GM23338 (cell line): Measurements from ENCODE around the gene C1orf174. TPM values are rescaled to one million over a fixed set of nuclear protein-coding genes. Genes with fewer than 3 reads are reported as not detected.

ENCODE experiments used
- ATAC-seq: fragments of 200-7000 bp; cut with Tn5 transposase; 3 replicates; pipeline ENCODE4 v1.9.1; 2020
- DNase-seq: peaks from one replicate; pipeline ENCODE4 v3.0.0-alpha.2; 2015; ENCODE audit warnings: low spot score
- H2AFZ ChIP-seq: fragments of 200-600 bp; sonication (generic); 2 replicates; pipeline ENCODE4 v1.8.0; 2016; ENCODE audit warnings: antibody characterized with exemption, mild to moderate bottlenecking, moderate library complexity
- H3F3A ChIP-seq: fragments of 200-600 bp; sonication (generic); replicated peaks from 2 replicates; pipeline ENCODE4 v1.8.0; 2017; ENCODE audit warnings: antibody characterized with exemption, mixed run types, low read depth
- H3K27ac ChIP-seq: fragments of 200-600 bp; sonication (generic); 2 replicates; pipeline ENCODE4 v1.6.1; 2016; ENCODE audit warnings: low read depth
- H3K27me3 ChIP-seq: fragments of 200-600 bp; sonication (generic); 2 replicates; pipeline ENCODE4 v1.8.0; 2016; ENCODE audit warnings: mild to moderate bottlenecking, mixed run types, moderate library complexity; ENCODE audit not compliant: insufficient read depth
- H3K36me3 ChIP-seq: fragments of 200-600 bp; sonication (generic); 2 replicates; pipeline ENCODE4 v1.8.0; 2016; ENCODE audit warnings: mild to moderate bottlenecking; ENCODE audit not compliant: insufficient read depth
- H3K4me1 ChIP-seq: fragments of 200-600 bp; sonication (generic); 2 replicates; pipeline ENCODE4 v1.8.0; 2016; ENCODE audit warnings: mild to moderate bottlenecking, moderate library complexity; ENCODE audit not compliant: insufficient read depth
- H3K4me2 ChIP-seq: fragments of 200-600 bp; sonication (generic); 2 replicates; pipeline ENCODE4 v1.7.1; 2017; ENCODE audit warnings: mixed run types
- H3K4me3 ChIP-seq: fragments of 200-600 bp; sonication (generic); 2 replicates; pipeline ENCODE4 v1.6.1; 2016; ENCODE audit warnings: mixed run types
- H3K79me2 ChIP-seq: fragments of 200-600 bp; sonication (generic); replicated peaks from 2 replicates; pipeline ENCODE4 v1.8.0; 2017; ENCODE audit warnings: mild to moderate bottlenecking; ENCODE audit not compliant: insufficient read depth
- H3K9me2 ChIP-seq: fragments of 200-600 bp; sonication (generic); 2 replicates; pipeline ENCODE4 v1.8.0; 2017; ENCODE audit not compliant: insufficient read depth
- H4K20me1 ChIP-seq: fragments of 200-600 bp; sonication (generic); replicated peaks from 2 replicates; pipeline ENCODE4 v1.8.0; 2017; ENCODE audit warnings: mild to moderate bottlenecking; ENCODE audit not compliant: insufficient read depth
- H3K27ac Mint-ChIP-seq: 2 replicates; pipeline ENCODE4 v1.8.0; 2020; ENCODE audit warnings: inconsistent platforms, mild to moderate bottlenecking, moderate library complexity, mixed read lengths
- H3K27me3 Mint-ChIP-seq: 3 replicates; pipeline ENCODE4 v1.8.0; 2022; ENCODE audit warnings: low read depth, mild to moderate bottlenecking, moderate library complexity, mixed read lengths, inconsistent platforms; ENCODE audit not compliant: insufficient read depth, poor library complexity
- H3K36me3 Mint-ChIP-seq: 3 replicates; pipeline ENCODE4 v1.8.0; 2021; ENCODE audit warnings: low read depth, mild to moderate bottlenecking, inconsistent platforms, moderate library complexity, mixed read lengths
- H3K4me1 Mint-ChIP-seq: 3 replicates; pipeline ENCODE4 v1.8.0; 2020; ENCODE audit warnings: mild to moderate bottlenecking, inconsistent platforms, mixed read lengths
- H3K4me3 Mint-ChIP-seq: 3 replicates; pipeline ENCODE4 v1.8.0; 2021; ENCODE audit warnings: moderate library complexity, mild to moderate bottlenecking, inconsistent platforms, mixed read lengths
- H3K9me3 Mint-ChIP-seq: 3 replicates; pipeline ENCODE4 v1.8.0; 2020; ENCODE audit warnings: moderate library complexity, mild to moderate bottlenecking, inconsistent platforms, mixed read lengths
- CREB1 ChIP-seq: fragments of 250-450 bp; sonication (Bioruptor Pico); IDR thresholded peaks from 2 replicates; pipeline ENCODE4 v1.5.0; 2020; ENCODE audit warnings: low read depth, mild to moderate bottlenecking, moderate library complexity
- EZH2 ChIP-seq: fragments of 200-600 bp; sonication (generic); IDR thresholded peaks from one replicate; pipeline ENCODE4 v1.8.0; 2017; ENCODE audit warnings: antibody characterized with exemption, mild to moderate bottlenecking, low read depth; ENCODE audit not compliant: unreplicated experiment
- EZH2phosphoT487 ChIP-seq: fragments of 200-600 bp; sonication (generic); IDR thresholded peaks from one replicate; pipeline ENCODE4 v1.8.1; 2018; ENCODE audit warnings: antibody characterized with exemption; ENCODE audit not compliant: unreplicated experiment
- JUNB ChIP-seq: IDR thresholded peaks from one replicate; pipeline ENCODE4 v1.6.1; 2016; ENCODE audit warnings: antibody characterized with exemption; ENCODE audit not compliant: unreplicated experiment
- NANOG ChIP-seq: IDR thresholded peaks from 2 replicates; pipeline ENCODE4 v1.6.1; 2016; ENCODE audit warnings: antibody characterized with exemption, borderline replicate concordance
- POLR2AphosphoS5 ChIP-seq: IDR thresholded peaks from 2 replicates; pipeline ENCODE4 v1.6.1; 2016; ENCODE audit warnings: antibody characterized with exemption, low read depth
- ZNF114 ChIP-seq: fragments of 250-450 bp; sonication (Bioruptor Pico); IDR thresholded peaks from 2 replicates; pipeline ENCODE4 v1.5.0; 2020; ENCODE audit warnings: mild to moderate bottlenecking, moderate library complexity
- ZNF331 ChIP-seq: fragments of 250-450 bp; sonication (Bioruptor Pico); IDR thresholded peaks from 2 replicates; pipeline ENCODE4 v1.5.0; 2020; ENCODE audit warnings: low read depth, mild to moderate bottlenecking, moderate library complexity
- ZNF462 ChIP-seq: fragments of 250-450 bp; sonication (Bioruptor Pico); IDR thresholded peaks from 2 replicates; pipeline ENCODE4 v1.5.0; 2020; ENCODE audit warnings: mild to moderate bottlenecking, moderate library complexity
- polyA plus RNA-seq: library from polyadenylated mRNA; unstranded; fragments of >200 nt; fragmentation: Nextera tagmentation; extraction: Ambion mirVana; gene quantifications from 2 replicates; pipeline ENCODE4 v1.2.1, GENCODE V29; 2016
- total RNA-seq: library from RNA; depleted of rRNA; stranded (reverse); fragments of >200 nt; shearing (Covaris generic); gene quantifications from 2 replicates; pipeline ENCODE4 v1.2.3, GENCODE V29; 2014
- TF ChIP-seq, protein P1 (sequence below), 2 experiments: fragments of 200-600 bp in 1 of 2; sonication (generic) in 1 of 2; conservative IDR thresholded peaks; 2 replicates each; pipeline versions ENCODE4 v1.5.1 to v1.6.1; 2016 to 2017; ENCODE audit warnings: antibody characterized with exemption in 2 of 2, low read depth in 2 of 2, mild to moderate bottlenecking in 2 of 2, moderate library complexity in 1 of 2
- TF ChIP-seq, protein P2 (sequence below): IDR thresholded peaks from 2 replicates; pipeline ENCODE4 v1.6.1; 2016; ENCODE audit warnings: antibody characterized with exemption
- TF ChIP-seq, protein P3 (sequence below): IDR thresholded peaks from one replicate; pipeline ENCODE4 v1.6.1; 2018; ENCODE audit warnings: antibody characterized with exemption; ENCODE audit not compliant: unreplicated experiment

The C1orf174 gene
- total and polyA plus RNA-seq, 2 experiments from 2014 or later, result 28.5 to 28.7 TPM

DNA sequence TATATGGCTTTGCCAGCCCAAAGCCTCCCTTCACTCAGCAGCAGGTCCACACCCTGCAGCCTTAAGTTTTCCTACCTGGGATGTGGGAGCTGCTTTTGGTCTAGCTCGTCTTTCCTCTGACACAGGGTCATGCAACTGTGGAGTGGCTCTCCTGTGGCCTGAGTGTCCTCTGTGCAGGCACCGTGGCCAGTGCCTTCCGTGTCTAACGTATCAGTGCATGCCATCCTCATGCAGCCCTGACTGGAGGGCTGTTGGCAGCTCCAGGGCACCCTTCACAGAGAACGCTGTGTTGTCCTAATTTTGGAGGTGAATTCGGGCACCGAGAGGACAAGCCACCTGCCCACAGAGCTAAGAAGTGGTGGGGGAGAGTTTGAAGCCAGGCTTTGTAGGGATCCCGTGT, 25.7 kb upstream of the C1orf174 start (continued):
- TF ChIP-seq ZNF462 (CRISPR knock-in tag) (no peak), JUNB (no peak), EZH2 (no peak), CREB1 (CRISPR knock-in tag) (no peak), POLR2AphosphoS5 (no peak), EZH2phosphoT487 (no peak), ZNF331 (CRISPR knock-in tag) (no peak)

DNA sequence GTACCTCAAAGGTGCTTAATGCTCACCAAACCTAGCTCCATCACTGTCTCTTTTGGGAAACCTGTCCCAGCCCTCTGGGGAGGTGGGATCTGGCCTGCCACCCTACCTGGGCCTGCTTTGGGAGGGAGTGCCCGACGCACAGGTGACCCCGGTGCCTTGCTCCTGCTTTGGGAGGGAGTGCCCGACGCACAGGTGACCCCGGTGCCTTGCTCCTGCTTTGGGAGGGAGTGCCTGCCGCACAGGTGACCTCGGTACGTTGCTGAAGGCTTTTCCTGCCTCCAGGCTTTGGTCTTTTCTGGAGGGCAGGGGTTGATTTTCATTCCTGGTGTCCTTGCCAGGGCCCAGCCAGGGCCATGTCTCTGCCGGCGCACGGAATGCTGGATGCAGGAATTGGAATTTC, 25.2 kb upstream of the C1orf174 start:
- Mint-ChIP-seq H3K4me3 (no peak overlapping the region), H3K27me3 (peaks cover 10% of the 10 kb centered on the region), H3K4me1 (no peaks in the 10 kb centered on the region), H3K36me3 (peaks cover 17% of the 10 kb centered on the region), H3K9me3 (peaks cover 82% of the 10 kb centered on the region), H3K27ac (no peak overlapping the region)
- Histone ChIP-seq H3K36me3 (peaks cover 9% of the 10 kb centered on the region), H3F3A (peaks cover 7% of the 10 kb centered on the region), H3K9me2 (no peaks in the 10 kb centered on the region), H3K27ac (no peak overlapping the region), H3K4me2 (no peak overlapping the region), H3K79me2 (no peaks in the 10 kb centered on the region), H4K20me1 (no peaks in the 10 kb centered on the region), H2AFZ (no peak overlapping the region), H3K4me1 (no peaks in the 10 kb centered on the region), H3K27me3 (no peaks in the 10 kb centered on the region), H3K4me3 (no peak overlapping the region)
- no peak for ATAC-seq
- DNase-seq, result no peak
- TF ChIP-seq, protein P1, sequence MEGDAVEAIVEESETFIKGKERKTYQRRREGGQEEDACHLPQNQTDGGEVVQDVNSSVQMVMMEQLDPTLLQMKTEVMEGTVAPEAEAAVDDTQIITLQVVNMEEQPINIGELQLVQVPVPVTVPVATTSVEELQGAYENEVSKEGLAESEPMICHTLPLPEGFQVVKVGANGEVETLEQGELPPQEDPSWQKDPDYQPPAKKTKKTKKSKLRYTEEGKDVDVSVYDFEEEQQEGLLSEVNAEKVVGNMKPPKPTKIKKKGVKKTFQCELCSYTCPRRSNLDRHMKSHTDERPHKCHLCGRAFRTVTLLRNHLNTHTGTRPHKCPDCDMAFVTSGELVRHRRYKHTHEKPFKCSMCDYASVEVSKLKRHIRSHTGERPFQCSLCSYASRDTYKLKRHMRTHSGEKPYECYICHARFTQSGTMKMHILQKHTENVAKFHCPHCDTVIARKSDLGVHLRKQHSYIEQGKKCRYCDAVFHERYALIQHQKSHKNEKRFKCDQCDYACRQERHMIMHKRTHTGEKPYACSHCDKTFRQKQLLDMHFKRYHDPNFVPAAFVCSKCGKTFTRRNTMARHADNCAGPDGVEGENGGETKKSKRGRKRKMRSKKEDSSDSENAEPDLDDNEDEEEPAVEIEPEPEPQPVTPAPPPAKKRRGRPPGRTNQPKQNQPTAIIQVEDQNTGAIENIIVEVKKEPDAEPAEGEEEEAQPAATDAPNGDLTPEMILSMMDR (conservative IDR thresholded peaks at IDR 0.05; ENCODE audit: low read depth in 2 of 2), result no peak
- TF ChIP-seq CREB1 (CRISPR knock-in tag), result no peak
- TF ChIP-seq, protein P2, sequence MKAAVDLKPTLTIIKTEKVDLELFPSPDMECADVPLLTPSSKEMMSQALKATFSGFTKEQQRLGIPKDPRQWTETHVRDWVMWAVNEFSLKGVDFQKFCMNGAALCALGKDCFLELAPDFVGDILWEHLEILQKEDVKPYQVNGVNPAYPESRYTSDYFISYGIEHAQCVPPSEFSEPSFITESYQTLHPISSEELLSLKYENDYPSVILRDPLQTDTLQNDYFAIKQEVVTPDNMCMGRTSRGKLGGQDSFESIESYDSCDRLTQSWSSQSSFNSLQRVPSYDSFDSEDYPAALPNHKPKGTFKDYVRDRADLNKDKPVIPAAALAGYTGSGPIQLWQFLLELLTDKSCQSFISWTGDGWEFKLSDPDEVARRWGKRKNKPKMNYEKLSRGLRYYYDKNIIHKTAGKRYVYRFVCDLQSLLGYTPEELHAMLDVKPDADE, result no peak
- TF ChIP-seq POLR2AphosphoS5, result no peak
- TF ChIP-seq, protein P3, sequence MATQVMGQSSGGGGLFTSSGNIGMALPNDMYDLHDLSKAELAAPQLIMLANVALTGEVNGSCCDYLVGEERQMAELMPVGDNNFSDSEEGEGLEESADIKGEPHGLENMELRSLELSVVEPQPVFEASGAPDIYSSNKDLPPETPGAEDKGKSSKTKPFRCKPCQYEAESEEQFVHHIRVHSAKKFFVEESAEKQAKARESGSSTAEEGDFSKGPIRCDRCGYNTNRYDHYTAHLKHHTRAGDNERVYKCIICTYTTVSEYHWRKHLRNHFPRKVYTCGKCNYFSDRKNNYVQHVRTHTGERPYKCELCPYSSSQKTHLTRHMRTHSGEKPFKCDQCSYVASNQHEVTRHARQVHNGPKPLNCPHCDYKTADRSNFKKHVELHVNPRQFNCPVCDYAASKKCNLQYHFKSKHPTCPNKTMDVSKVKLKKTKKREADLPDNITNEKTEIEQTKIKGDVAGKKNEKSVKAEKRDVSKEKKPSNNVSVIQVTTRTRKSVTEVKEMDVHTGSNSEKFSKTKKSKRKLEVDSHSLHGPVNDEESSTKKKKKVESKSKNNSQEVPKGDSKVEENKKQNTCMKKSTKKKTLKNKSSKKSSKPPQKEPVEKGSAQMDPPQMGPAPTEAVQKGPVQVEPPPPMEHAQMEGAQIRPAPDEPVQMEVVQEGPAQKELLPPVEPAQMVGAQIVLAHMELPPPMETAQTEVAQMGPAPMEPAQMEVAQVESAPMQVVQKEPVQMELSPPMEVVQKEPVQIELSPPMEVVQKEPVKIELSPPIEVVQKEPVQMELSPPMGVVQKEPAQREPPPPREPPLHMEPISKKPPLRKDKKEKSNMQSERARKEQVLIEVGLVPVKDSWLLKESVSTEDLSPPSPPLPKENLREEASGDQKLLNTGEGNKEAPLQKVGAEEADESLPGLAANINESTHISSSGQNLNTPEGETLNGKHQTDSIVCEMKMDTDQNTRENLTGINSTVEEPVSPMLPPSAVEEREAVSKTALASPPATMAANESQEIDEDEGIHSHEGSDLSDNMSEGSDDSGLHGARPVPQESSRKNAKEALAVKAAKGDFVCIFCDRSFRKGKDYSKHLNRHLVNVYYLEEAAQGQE, result no peak
- TF ChIP-seq NANOG, result no peak
- TF ChIP-seq EZH2, result no peak
- TF ChIP-seq ZNF114, result no peak
- TF ChIP-seq JUNB, result no peak
